HCT116 (cell line): ENCODE results near the gene KCNIP3. TPM values are rescaled to one million over a fixed set of nuclear protein-coding genes. Genes with fewer than 3 reads are reported as not detected.

Experiments
- ATAC-seq: fragments of 200-7000 bp; cut with Tn5 transposase; 2 replicates; pipeline ENCODE4 v1.9.1; 2020; ENCODE audit warnings: mild to moderate bottlenecking, moderate library complexity
- BruUV-seq: library from RNA; stranded (reverse); fragments of 400-500 nt; replicated peaks from 2 replicates; lab custom pipeline; 2021; lab: Mats Ljungman, UMichigan
- CTCF ChIA-PET: fragments of 300-600 bp; sonication (Branson Sonifier 250); formaldehyde crosslinking; loops from one replicate; lab custom pipeline; 2021; ENCODE audit warnings: antibody characterized with exemption; lab: Charles Lee
- POLR2A ChIA-PET: fragments of 300-600, 350-600 bp; sonication (Branson Sonifier 250); formaldehyde crosslinking; loops from one replicate; lab custom pipeline; 2021; ENCODE audit warnings: antibody characterized with exemption; lab: Charles Lee
- RAD21 ChIA-PET, 2 experiments: fragments of 300-600 bp; sonication (Branson Sonifier 250); formaldehyde crosslinking; loops; one replicate each; lab custom pipeline; 2023; ENCODE audit warnings: low total read pairs in 2 of 2; ENCODE audit not compliant: uncharacterized antibody in 2 of 2, unreplicated experiment in 2 of 2, low non-redundant PET in 1 of 2; lab: Charles Lee
- DNase-seq: peaks from one replicate; pipeline ENCODE4 v3.0.0-alpha.2; 2010; ENCODE audit warnings: low read depth, low spot score
- H2AFZ ChIP-seq: fragments of 200-600 bp; shearing (Covaris generic), sonication (generic); 2 replicates; pipeline ENCODE4 v1.6.1; 2017; ENCODE audit warnings: low read depth, mixed run types, mixed read lengths, antibody characterized with exemption, low read length; ENCODE audit not compliant: poor library complexity, severe bottlenecking
- H3K27ac ChIP-seq: 2 replicates; pipeline ENCODE4 v1.5.1; 2012; ENCODE audit warnings: low read depth, low read length
- H3K27me3 ChIP-seq: fragments of 200-600 bp; sonication (generic); 2 replicates; pipeline ENCODE4 v1.6.1; 2016; ENCODE audit warnings: mixed run types, low read length, mixed read lengths; ENCODE audit not compliant: insufficient read depth
- H3K36me3 ChIP-seq, 2 experiments: fragments of 200-500 bp in 1 of 2; fragments of 200-600 bp in 1 of 2; sonication (Bioruptor generic) in 1 of 2; sonication (generic) in 1 of 2; 2 replicates each; pipeline versions ENCODE4 v1.5.1 to v1.6.1; 2014 to 2016; ENCODE audit warnings: low read length in 2 of 2, inconsistent platforms in 1 of 2, mixed read lengths in 1 of 2, mixed run types in 1 of 2; ENCODE audit not compliant: insufficient read depth in 2 of 2, control insufficient read depth in 1 of 2
- H3K4me1 ChIP-seq, 2 experiments: fragments of 200-600 bp in 1 of 2; sonication (generic) in 1 of 2; 2 replicates each; pipeline versions ENCODE4 v1.5.1 to v1.6.1; 2012 to 2017; ENCODE audit warnings: low read length in 2 of 2, inconsistent platforms in 1 of 2, mild to moderate bottlenecking in 1 of 2, mixed read lengths in 1 of 2, mixed run types in 1 of 2, moderate library complexity in 1 of 2; ENCODE audit not compliant: insufficient read depth in 2 of 2, control insufficient read depth in 1 of 2
- H3K4me2 ChIP-seq: fragments of 200-600 bp; sonication (generic); 2 replicates; pipeline ENCODE4 v1.6.1; 2017; ENCODE audit warnings: mixed run types, low read length, mixed read lengths
- H3K4me3 ChIP-seq, 2 experiments: fragments of 200-600 bp in 1 of 2; sonication (generic) in 1 of 2; replicated peaks in 1 of 2; 2 replicates each; pipeline ENCODE4 v1.5.1; 2011 to 2016; ENCODE audit warnings: low read length in 2 of 2, control low read depth in 1 of 2, low read depth in 1 of 2, mild to moderate bottlenecking in 1 of 2, mixed read lengths in 1 of 2, mixed run types in 1 of 2
- H3K79me2 ChIP-seq: fragments of 200-600 bp; sonication (generic); 2 replicates; pipeline ENCODE4 v1.6.1; 2017; ENCODE audit warnings: mild to moderate bottlenecking, mixed run types, low read length, moderate library complexity, mixed read lengths; ENCODE audit not compliant: insufficient read depth
- H3K9ac ChIP-seq: fragments of 200-600 bp; sonication (generic); 2 replicates; pipeline ENCODE4 v1.6.1; 2016; ENCODE audit warnings: low read length, mixed read lengths
- H3K9me2 ChIP-seq: fragments of 200-600 bp; sonication (generic), shearing (Covaris generic); 2 replicates; pipeline ENCODE4 v1.6.1; 2017; ENCODE audit warnings: mixed run types, mild to moderate bottlenecking, moderate library complexity; ENCODE audit not compliant: insufficient read depth
- H3K9me3 ChIP-seq, 2 experiments: fragments of 200-500 bp in 1 of 2; fragments of 200-600 bp in 1 of 2; sonication (Bioruptor generic) in 1 of 2; sonication (generic) in 1 of 2; 2 replicates each; pipeline ENCODE4 v1.6.1; 2014 to 2017; ENCODE audit warnings: low read length in 2 of 2, mixed read lengths in 2 of 2, inconsistent platforms in 1 of 2, low read depth in 1 of 2, mild to moderate bottlenecking in 1 of 2, mixed run types in 1 of 2, moderate library complexity in 1 of 2; ENCODE audit not compliant: control insufficient read depth in 1 of 2, insufficient read depth in 1 of 2
- H4K20me1 ChIP-seq: fragments of 200-600 bp; sonication (generic), shearing (Covaris generic); 2 replicates; pipeline ENCODE4 v1.6.1; 2017; ENCODE audit warnings: mixed run types, mild to moderate bottlenecking, moderate library complexity; ENCODE audit not compliant: insufficient read depth
- CBX3 ChIP-seq: IDR thresholded peaks from 2 replicates; pipeline ENCODE4 v1.6.1; 2012; ENCODE audit warnings: low read depth
- CEBPB ChIP-seq: IDR thresholded peaks from 2 replicates; pipeline ENCODE4 v1.6.1; 2012; ENCODE audit warnings: low read depth
- CTCF ChIP-seq, 3 experiments: fragments of 200-600 bp in 1 of 3; sonication (generic) in 1 of 3; IDR thresholded peaks in 2 of 3; conservative IDR thresholded peaks in 1 of 3; 2 replicates each; pipeline ENCODE4 v1.5.1; 2012 to 2017; ENCODE audit warnings: low read depth in 2 of 3, low read length in 2 of 3, antibody characterized with exemption in 1 of 3, borderline replicate concordance in 1 of 3, control low read depth in 1 of 3, mild to moderate bottlenecking in 1 of 3, mixed read lengths in 1 of 3, mixed run types in 1 of 3, moderate library complexity in 1 of 3; ENCODE audit not compliant: insufficient read depth in 1 of 3
- EZH2 ChIP-seq: fragments of 200-600 bp; sonication (generic); IDR thresholded peaks from 2 replicates; pipeline ENCODE4 v1.6.1; 2017; ENCODE audit warnings: antibody characterized with exemption, mixed run types
- FOSL1 ChIP-seq: IDR thresholded peaks from 2 replicates; pipeline ENCODE4 v1.6.1; 2012; ENCODE audit warnings: low read depth
- intact Hi-C: fragments of 100-400 bp; cut with micrococcal nuclease; formaldehyde crosslinking; loops from 2 replicates; pipeline ENCODE4 v1.10.0; 2022
- total RNA-seq: library from RNA; stranded (reverse); gene quantifications from one replicate; pipeline ENCODE4 v1.2.1, GENCODE V29; 2021; ENCODE audit not compliant: unreplicated experiment

Gene KCNIP3
- total RNA-seq, 1 experiment from 2014 or later: 3.1 TPM

- Histone ChIP-seq H2AFZ (no peak overlapping the region), H3K9me3 (no peaks in the 10 kb centered on the region), H3K9ac (no peak overlapping the region), H4K20me1 (no peaks in the 10 kb centered on the region), H3K4me2 (no peak overlapping the region), H3K9me2 (no peaks in the 10 kb centered on the region), H3K27me3 (no peaks in the 10 kb centered on the region), H3K36me3 (no peaks in the 10 kb centered on the region), H3K4me1 (no peaks in the 10 kb centered on the region), H3K4me3 (no peak overlapping the region), H3K79me2 (no peaks in the 10 kb centered on the region), H3K27ac (no peak overlapping the region)
- ChIA-PET CTCF (no interaction called here), POLR2A (no interaction called here), RAD21 (no interaction called here)
- no peak for ATAC-seq
- DNase-seq: no peak
- no TSS peak for BruUV-seq
- intact Hi-C loops: no loop called here
- TF ChIP-seq FOSL1 (no peak), EZH2 (no peak), CEBPB (no peak), CBX3 (no peak), CTCF (IDR thresholded peaks at IDR 0.05 in 2 of 3, conservative IDR thresholded peaks at IDR 0.05 in 1 of 3; ENCODE audit: borderline replicate concordance in 1 of 3, insufficient read depth in 1 of 3, low read depth in 2 of 3, low read length in 2 of 3) (no peak)
Observed at GRCh38 chr2:95284886-95285541, 12.1 kb upstream of the KCNIP3 start.

- Histone ChIP-seq H3K36me3 (no peaks in the 10 kb centered on the region), H3K4me3 (no peak overlapping the region), H3K9me2 (no peaks in the 10 kb centered on the region), H3K27me3 (no peaks in the 10 kb centered on the region), H3K79me2 (no peaks in the 10 kb centered on the region), H4K20me1 (no peaks in the 10 kb centered on the region), H3K9ac (no peak overlapping the region), H3K4me1 (no peaks in the 10 kb centered on the region), H3K9me3 (no peaks in the 10 kb centered on the region), H2AFZ (no peak overlapping the region), H3K4me2 (no peak overlapping the region), H3K27ac (no peak overlapping the region)
- ChIA-PET POLR2A (no interaction called here), CTCF (no interaction called here), RAD21 (no interaction called here)
- intact Hi-C loops: no loop called here
- no peak for TF ChIP-seq CBX3
- no TSS peak for BruUV-seq
- DNase-seq (no peak), ATAC-seq (no peak)
Observed at GRCh38 chr2:95285542-95285932, 11.6 kb upstream of the KCNIP3 start.
